NCI-H446 treated with DMSO at 0.1 percent for 48 hours (cell line): ENCODE results near the gene TNXB.
"Not testable (repeated sequence)": the region's sequence is repeated elsewhere in the genome, so short reads cannot be mapped to it uniquely, and the experiment has no call there.

Source experiments
- DNase-seq: peaks from one replicate; lab custom pipeline; 2025; lab: John Stamatoyannopoulos, UW

TNXB gene

GRCh38 chr6:32112431-32112980 is 3.4 kb upstream of the TNXB start:
- DNase-seq, result no peak

GRCh38 chr6:32111424-32112066 is 2.4 kb upstream of the TNXB start:
- DNase-seq, result no peak

GRCh38 chr6:32110632-32111031 is 1.5 kb upstream of the TNXB start:
- DNase-seq, result no peak

DNA sequence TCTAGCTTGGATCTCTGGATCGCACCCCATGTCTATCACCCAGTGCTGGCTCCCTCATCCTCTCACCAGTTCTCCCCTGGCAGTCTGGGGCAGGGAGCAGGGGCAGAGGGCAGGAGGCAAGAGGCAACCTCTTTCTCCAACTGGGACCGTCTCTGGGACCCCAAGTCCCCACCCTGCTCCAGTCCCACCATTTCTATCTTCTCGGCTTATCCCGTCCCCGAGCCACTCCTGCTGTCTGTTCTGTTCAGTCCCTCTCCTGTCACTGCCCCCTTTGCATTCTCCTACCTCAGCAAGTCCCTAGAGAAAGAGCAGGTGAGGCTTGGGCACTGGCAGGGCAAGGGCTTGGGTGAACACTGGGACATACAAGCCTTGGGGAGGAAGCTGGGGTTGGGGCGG is 625 bp upstream of the TNXB start:
- DNase-seq, result no peak

DNA sequence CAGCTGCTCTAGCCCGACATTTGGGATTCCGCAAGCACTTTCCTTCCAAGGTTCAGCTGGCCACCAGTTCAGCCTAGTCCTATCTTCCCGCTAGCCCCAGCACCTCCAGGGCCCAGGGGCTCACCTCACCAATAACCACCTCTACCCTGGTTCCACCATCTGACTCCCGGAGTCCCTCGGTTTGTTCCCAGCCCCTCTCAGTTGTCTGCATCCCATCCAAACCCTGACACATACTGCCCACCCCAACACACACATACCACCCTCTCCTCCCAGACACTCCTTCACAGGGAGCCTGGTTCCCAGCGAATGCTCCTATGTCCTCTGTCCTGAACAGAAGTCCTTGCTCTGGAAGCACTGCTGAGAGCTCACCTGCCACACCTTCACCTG is 418 bp downstream of the TNXB start:
- DNase-seq, result no peak

DNA sequence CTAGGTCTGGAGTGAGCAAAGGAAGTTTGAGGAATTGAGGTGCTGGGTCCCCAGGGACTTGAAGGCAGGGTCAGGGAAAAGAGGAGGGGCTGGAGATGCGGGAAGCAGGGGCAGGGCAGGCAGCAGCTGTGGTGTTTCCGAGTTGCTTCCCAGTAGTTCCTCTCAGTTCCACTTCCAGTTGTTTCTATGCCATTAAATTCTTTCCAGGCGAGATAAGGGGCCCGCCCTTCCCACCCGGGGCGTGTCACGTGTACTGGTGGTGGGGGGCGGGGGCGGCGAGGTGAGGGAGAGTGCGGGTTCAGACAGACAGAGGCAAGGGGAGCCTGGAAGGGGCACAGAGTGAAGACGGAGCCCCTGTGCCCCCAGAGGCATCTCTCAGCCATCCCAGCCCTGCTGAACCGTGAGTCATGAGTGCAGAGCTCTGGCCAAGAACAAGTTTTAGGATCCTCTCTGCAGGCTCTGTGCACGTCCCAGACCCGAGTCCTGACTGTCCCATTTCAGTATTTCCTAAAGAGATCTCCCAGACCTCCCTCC is 977 bp downstream of the TNXB start:
- no peak for DNase-seq

- DNase-seq, result peak; percentile 14
Measured at GRCh38 chr6:32107406-32107805, 1.7 kb downstream of the TNXB start.

GRCh38 chr6:32105433-32105832 is 3.7 kb downstream of the TNXB start:
- DNase-seq, result no peak

DNA sequence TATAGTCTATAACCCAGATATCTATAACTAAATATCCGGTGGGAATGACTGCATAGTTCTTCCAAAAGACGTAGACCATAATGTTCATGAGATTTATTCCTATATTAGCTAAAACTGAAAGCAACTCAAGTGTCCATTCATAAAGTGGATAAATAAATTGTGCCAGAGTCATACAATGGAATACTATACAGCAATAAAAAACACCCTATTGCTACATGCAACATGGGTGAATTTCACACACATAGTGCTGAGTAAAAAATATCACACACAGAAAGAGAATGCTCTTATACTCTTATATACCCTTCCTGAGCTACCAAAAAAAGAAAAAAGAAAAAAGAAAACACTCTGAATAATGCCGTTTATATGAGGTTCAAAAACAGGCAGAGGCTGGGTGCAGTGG is 6.9 kb downstream of the TNXB start:
- no peak for DNase-seq

DNA sequence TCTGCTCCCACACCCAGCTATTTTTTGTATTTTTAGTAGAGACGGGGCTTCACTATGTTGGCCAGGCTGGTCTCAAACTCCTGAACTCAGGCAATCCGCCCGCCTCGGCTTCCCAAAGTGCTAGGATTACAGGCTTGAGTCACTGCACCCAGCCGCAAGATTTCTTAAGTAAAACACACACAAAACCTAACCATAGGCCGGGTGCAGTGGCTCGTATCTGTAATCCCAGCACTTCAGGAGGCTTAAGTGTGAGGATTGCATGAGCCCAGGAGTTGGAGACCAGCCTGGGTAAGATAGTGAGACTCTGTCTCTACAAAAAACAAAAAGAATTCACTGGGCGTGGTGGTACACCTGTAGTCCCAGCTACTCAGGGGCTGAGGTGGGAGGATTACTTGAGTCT is 8.9 kb downstream of the TNXB start:
- DNase-seq, result not testable (repeated sequence)

DNA sequence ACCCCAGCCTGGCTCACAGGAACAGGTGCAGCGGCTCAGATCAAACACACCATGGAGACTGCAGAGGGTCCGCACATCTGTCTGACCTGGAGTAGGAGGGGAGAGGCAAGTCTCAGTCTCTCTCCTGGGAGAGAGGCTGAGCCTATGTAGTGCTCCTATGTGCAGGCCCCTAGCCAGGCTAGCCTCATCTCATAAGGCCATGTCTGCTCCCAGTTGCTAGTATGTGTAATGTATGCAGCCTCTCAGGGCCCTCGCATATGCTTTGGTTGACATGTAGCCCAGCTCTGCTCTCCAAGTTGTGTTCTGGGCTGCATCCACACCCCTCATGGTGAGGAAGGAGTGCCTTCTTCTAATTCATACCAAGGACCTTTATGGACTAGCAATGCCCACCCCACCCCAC is 11.8 kb downstream of the TNXB start:
- no peak for DNase-seq

DNA sequence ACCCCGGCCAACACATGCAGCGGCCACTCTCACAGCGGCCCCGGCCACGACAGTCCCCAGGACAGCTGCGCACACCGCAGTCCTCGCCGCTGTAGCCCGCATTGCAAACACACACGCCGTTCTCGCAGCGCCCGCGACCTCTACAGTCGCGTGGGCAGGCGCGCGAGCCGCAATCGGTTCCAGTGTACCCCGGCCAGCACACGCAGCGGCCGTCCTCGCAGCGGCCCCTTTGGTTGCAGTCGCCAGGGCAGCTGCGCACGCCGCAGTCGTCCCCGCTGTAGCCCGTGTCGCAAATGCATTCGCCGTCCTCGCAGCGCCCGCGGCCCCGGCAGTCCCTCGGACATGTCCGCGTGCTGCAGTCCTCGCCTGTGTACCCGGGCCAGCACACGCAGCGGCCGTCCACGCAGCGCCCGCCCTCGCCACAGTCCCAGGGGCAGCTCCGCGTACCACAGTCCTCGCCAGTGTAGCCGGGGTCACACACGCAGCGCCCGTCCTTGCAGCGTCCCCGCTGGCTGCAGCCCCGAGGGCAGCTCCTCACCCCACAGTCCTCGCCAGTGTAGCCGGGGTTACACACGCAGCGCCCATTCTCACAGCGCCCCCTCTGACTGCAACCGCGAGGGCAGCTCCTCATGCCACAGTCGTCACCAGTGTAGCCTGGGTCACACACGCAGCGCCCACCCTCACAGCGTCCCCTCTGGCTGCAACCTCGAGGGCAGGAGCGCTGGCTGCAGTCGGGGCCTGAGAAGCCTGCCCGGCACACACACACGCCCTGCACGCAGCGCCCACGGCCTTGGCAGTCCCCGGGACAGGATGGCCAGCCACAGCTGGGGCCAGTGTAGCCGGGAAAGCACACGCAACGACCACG is 12.5 kb downstream of the TNXB start:
- DNase-seq, result no peak

DNA sequence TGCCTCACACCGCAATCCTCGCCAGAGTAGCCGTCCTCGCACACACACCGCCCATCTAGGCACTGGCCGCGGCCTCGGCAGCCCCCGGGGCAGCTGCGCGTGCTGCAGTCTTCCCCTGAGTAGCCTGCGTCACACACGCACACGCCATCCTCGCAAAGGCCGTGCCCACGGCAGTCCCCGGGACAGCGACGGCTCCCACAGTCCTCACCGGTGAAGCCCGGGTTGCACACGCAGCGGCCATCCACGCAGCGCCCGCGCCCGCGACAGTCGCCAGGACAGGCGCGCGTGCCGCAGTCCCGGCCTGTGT is 13.1 kb downstream of the TNXB start:
- no peak for DNase-seq

GRCh38 chr6:32095338-32096086 is 13.6 kb downstream of the TNXB start:
- DNase-seq, result no peak

DNA sequence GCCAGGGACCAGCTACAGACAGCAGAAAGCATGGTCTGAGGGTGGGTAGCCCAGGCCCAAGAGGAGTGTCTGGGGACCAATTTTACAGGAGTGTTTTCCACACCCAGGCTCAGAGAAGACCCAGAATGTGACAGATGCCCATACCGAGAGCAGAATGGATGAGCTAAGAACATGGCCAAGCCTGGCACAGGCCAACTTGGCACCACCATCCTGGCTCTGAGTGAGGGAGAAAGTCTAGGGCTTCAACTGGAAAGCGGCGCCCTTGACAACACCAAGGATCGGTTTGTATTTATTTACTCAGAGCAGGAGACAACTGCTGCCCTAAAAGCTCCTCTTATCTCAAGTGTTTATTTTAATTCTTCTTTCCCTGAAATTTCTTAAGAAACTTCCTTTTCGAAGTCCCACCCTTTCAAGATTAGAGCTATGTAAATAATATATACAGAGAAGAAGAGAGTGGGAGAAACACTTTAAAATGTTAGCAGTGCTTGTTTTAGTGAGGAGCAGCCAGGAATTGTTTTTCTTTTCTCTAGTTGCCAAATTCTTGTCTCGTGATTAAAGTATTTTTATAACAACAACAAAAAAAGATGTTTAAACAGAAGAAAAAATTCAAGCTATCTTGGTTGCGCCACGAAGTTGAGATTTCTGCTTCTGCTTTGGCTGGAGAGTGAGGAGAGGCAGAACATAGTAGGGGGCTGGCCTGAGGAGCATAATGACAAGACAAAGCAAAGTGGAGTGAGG is 16.2 kb downstream of the TNXB start:
- DNase-seq, result peak; percentile 75

GRCh38 chr6:32089082-32089828 is 19.9 kb downstream of the TNXB start:
- no peak for DNase-seq

GRCh38 chr6:32088487-32089049 is 20.6 kb downstream of the TNXB start:
- DNase-seq, result no peak

DNA sequence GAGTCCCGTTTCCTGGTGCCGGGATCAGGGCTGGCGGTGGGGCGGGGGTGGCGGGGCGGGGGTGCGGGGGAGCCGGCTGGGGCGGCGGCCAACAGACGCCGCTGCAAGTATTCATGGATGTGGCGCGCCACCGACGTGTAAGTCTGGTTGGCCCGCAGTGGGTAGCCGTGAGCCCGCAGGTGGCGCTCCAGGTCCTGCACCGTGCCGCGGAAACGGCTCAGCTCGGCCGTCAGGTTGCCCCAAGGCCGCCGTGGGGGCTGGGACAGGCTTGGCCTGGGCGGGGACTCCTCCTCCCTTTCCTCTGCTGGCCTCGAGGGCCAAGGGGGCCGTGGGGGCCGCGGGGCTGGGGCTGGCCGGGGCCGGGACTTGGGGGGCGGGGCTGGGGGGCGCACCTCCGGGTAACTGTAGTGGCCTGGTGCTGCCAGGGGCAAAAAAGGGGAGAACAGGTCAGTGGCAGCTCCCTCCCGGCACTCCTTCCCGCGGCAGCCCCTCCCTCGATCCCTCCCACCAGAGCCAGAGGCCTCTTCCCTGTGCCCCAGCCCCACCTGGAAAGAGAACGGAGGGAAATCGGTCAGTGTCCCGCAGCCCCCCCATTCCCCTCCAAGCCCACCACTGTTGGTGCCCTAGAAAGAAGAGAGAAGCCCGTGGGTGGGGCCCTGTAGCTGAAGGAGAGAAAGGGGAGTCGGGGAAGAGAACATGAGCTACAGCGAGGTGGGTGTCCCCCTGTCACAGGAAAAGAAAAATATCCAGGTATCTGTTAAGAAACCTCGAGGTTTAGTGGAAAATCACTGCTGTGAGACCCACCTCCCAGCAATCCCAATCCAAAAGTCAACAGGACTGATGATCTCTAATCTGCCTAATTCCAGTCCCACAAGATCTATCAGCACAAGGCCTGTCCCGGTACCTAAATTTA is 21.3 kb downstream of the TNXB start:
- peak; percentile 8 for DNase-seq

- no peak for DNase-seq
Measured at GRCh38 chr6:32086661-32087573, 22.2 kb downstream of the TNXB start.
